HG02981 (cell line): Measurements from ENCODE around the gene PPP1R3E.

ENCODE experiments used
- ATAC-seq: cut with Tn5 transposase; IDR thresholded peaks from one replicate; pipeline ENCODE4 v1.9.1; 2021; ENCODE audit warnings: mild to moderate bottlenecking, moderate library complexity; ENCODE audit not compliant: unreplicated experiment

The PPP1R3E gene

GRCh38 chr14:23249824-23250223 is 52.8 kb downstream of the PPP1R3E start:
- no peak for ATAC-seq

GRCh38 chr14:23248601-23249000 is 54.1 kb downstream of the PPP1R3E start:
- ATAC-seq, result no peak
